CD4-positive, alpha-beta memory T cell (primary cell): ENCODE results near the gene SMR3B. TPM values are rescaled to one million over a fixed set of nuclear protein-coding genes. Genes with fewer than 3 reads are reported as not detected.

ENCODE experiments used
- CTCF ChIA-PET: fragments of 350-600 bp; sonication (Branson Sonifier 250); formaldehyde crosslinking; loops from one replicate; lab custom pipeline; 2021; ENCODE audit warnings: inconsistent platforms; ENCODE audit not compliant: partially characterized antibody; lab: Charles Lee
- POLR2A ChIA-PET: fragments of 350-600 bp; sonication (Branson Sonifier 250); formaldehyde crosslinking; loops from one replicate; lab custom pipeline; 2021; ENCODE audit not compliant: partially characterized antibody; lab: Charles Lee
- DNase-seq, 5 donors: peaks; one replicate each; pipeline versions ENCODE4 v3.0.0 to v3.0.0-alpha.2; 2020 to 2022; ENCODE audit warnings: mixed read lengths in 1 of 5
- H3K27ac ChIP-seq: one replicate; pipeline ENCODE4 v1.7.0; 2013; ENCODE audit warnings: low read depth, low read length
- H3K27me3 ChIP-seq: 2 replicates; pipeline ENCODE4 v1.7.0; 2013; ENCODE audit warnings: mild to moderate bottlenecking, low read length, moderate library complexity; ENCODE audit not compliant: insufficient read depth
- H3K36me3 ChIP-seq: 2 replicates; pipeline ENCODE4 v1.7.0; 2013; ENCODE audit warnings: mild to moderate bottlenecking, low read length, moderate library complexity; ENCODE audit not compliant: insufficient read depth
- H3K4me1 ChIP-seq: 2 replicates; pipeline ENCODE4 v1.7.0; 2013; ENCODE audit warnings: mild to moderate bottlenecking, low read length, moderate library complexity; ENCODE audit not compliant: insufficient read depth
- H3K4me3 ChIP-seq, 2 donors: one replicate each; pipeline ENCODE4 v1.7.0; 2013; ENCODE audit warnings: low read length in 2 of 2, mild to moderate bottlenecking in 1 of 2
- H3K9me3 ChIP-seq, 2 donors: one replicate each; pipeline ENCODE4 v1.7.0; 2013; ENCODE audit warnings: low read length in 2 of 2, control low read depth in 1 of 2; ENCODE audit not compliant: control insufficient read depth in 1 of 2
- H3K27ac Mint-ChIP-seq, 7 donors: one replicate each; pipeline ENCODE4 v1.8.0; 2020 to 2021; ENCODE audit warnings: mixed read lengths in 7 of 7, mild to moderate bottlenecking in 6 of 7, inconsistent platforms in 3 of 7, moderate library complexity in 3 of 7
- H3K27me3 Mint-ChIP-seq, 2 donors: one replicate each; pipeline ENCODE4 v1.8.0; 2020 to 2021; ENCODE audit warnings: mixed read lengths in 2 of 2
- H3K36me3 Mint-ChIP-seq, 2 donors: one replicate each; pipeline ENCODE4 v1.8.0; 2020 to 2021; ENCODE audit warnings: mixed read lengths in 2 of 2, inconsistent platforms in 1 of 2, mild to moderate bottlenecking in 1 of 2
- H3K4me1 Mint-ChIP-seq, 4 donors: one replicate each; pipeline ENCODE4 v1.8.0; 2020 to 2021; ENCODE audit warnings: mixed read lengths in 4 of 4, mild to moderate bottlenecking in 1 of 4
- H3K4me3 Mint-ChIP-seq, 8 donors: one replicate each; pipeline ENCODE4 v1.8.0; 2020 to 2021; ENCODE audit warnings: mixed read lengths in 8 of 8, mild to moderate bottlenecking in 7 of 8, moderate library complexity in 6 of 8, inconsistent platforms in 3 of 8
- H3K9me3 Mint-ChIP-seq, 8 donors: one replicate each; pipeline ENCODE4 v1.8.0; 2020 to 2021; ENCODE audit warnings: mixed read lengths in 8 of 8, mild to moderate bottlenecking in 5 of 8, inconsistent platforms in 3 of 8, moderate library complexity in 1 of 8
- intact Hi-C: fragments of 100-400 bp; cut with micrococcal nuclease; formaldehyde crosslinking; loops from one replicate; pipeline ENCODE4 v1.15.1; 2023
- polyA plus RNA-seq, 2 donors: library from polyadenylated mRNA; unstranded; fragments of 300-500 nt; fragmentation: Illumina TruSeq; gene quantifications; one replicate each; pipeline ENCODE4 v1.2.3, GENCODE V29; 2021
- total RNA-seq, 2 experiments: library from RNA; stranded (reverse); gene quantifications; one replicate each; pipeline ENCODE4 v1.2.3, GENCODE V29; 2021

SMR3B gene
- not detected for total RNA-seq
- polyA plus RNA-seq, result not detected

DNA sequence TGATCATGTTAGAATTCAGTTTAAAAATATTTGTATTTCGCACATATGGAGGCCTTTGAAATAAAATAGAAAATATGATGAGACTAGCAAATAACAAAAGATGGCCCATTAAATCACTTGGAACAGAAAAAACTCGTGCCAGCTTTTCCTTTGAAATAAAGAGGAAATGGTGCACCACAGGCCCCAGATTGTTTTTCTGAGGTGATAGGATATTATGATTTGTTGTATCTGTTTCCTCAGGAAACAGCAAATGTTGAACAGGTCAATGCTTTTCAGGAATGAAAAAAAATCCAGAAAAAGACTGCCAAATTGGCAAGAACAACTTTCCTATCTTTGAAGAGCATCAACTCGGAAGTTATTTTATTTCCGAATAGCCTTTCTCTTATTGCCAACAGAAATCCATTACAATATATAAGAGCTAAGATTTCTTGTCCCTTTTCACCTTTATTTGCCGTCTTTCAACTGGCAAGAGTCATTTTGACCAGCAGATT, at the start of gene SMR3B:
TSS of gene SMR3B (plus strand) at position 441 of the 491 bp plus-strand sequence. CDS start 1,380 bp downstream, outside the sequence.
- POLR2A ChIA-PET, result no interaction called here
- CTCF ChIA-PET, result no interaction called here
- no peak within 1 kb of the TSS for H3K4me3 ChIP-seq
- H3K4me3 Mint-ChIP-seq, result no peak within 1 kb of the TSS
- H3K9me3 Mint-ChIP-seq, result peaks cover 0 to 2% (median 0%) of the 10 kb centered on the region in 8 donors
- H3K27me3 ChIP-seq, result no peaks in the 10 kb centered on the region
- intact Hi-C loops, result no loop called here
- no peak within 1 kb of the TSS for H3K27ac ChIP-seq
- no peak for DNase-seq
- H3K27me3 Mint-ChIP-seq, result no peaks in the 10 kb centered on the region
- no peaks in the 10 kb centered on the region for H3K9me3 ChIP-seq
- H3K36me3 Mint-ChIP-seq, result no peaks in the 10 kb centered on the region
- no peaks in the 10 kb centered on the region for H3K4me1 ChIP-seq
- no peaks in the 10 kb centered on the region for H3K4me1 Mint-ChIP-seq
- H3K27ac Mint-ChIP-seq, result no peak within 1 kb of the TSS
- no peaks in the 10 kb centered on the region for H3K36me3 ChIP-seq

DNA sequence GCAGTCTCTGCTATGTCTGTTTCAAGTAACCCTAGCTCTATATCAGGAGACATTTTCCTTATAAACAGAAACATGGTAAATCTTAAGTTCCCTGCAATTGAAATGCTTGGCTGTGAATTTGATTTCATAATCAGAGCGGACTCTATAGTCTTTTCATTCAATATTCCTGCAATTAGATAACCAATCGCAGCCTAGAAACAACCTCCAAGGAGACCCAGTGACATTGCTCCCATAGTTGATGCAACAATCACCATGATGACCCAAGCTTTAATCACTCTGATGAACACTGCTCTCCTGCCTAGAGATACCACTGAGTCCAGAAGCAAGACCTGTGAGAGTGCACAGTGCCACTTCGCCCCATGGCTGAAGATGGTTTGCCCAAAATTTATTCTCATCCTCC, 48.2 kb upstream of the SMR3B start, which contains the start of gene CABS1:
TSS of gene CABS1 (plus strand) at position 301 of the 400 bp plus-strand sequence. CDS start at position 360, 59 bp downstream.
- ChIA-PET CTCF (no interaction called here), POLR2A (no interaction called here)
- no peak for DNase-seq
- Histone ChIP-seq H3K4me1 (no peaks in the 10 kb centered on the region), H3K27me3 (no peaks in the 10 kb centered on the region), H3K27ac (no peak within 1 kb of the TSS), H3K4me3 (no peak within 1 kb of the TSS), H3K9me3 (no peaks in the 10 kb centered on the region), H3K36me3 (no peaks in the 10 kb centered on the region)
- Mint-ChIP-seq H3K27me3 (no peaks in the 10 kb centered on the region), H3K27ac (no peak within 1 kb of the TSS), H3K4me3 (no peak within 1 kb of the TSS), H3K9me3 (no peaks in the 10 kb centered on the region), H3K4me1 (no peaks in the 10 kb centered on the region), H3K36me3 (no peaks in the 10 kb centered on the region)
- intact Hi-C loops, result no loop called here

DNA sequence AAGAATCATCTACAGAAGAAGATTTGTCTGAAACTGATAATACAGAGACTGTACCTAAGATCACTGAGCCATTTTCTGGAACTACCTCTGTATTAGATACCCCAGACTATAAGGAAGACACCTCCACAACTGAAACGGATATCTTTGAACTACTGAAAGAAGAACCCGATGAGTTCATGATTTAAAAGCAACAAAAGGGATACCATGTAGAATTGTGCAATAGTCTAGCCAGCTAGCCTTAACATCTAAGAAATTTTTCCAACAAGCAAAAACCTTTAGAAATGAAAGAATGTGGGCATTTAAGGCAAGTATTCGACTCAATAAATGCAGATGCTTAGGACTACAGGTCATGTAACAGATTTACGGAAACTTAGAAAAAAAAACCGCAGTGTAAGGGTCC, 46.9 kb upstream of the SMR3B start:
- Mint-ChIP-seq H3K27ac (no peak overlapping the region), H3K27me3 (no peaks in the 10 kb centered on the region), H3K4me3 (no peak overlapping the region), H3K36me3 (no peaks in the 10 kb centered on the region), H3K4me1 (no peaks in the 10 kb centered on the region), H3K9me3 (peaks cover 0 to 2% (median 0%) of the 10 kb centered on the region in 8 donors)
- intact Hi-C loops, result no loop called here
- H3K4me3 ChIP-seq, result no peak overlapping the region
- no peak overlapping the region for H3K27ac ChIP-seq
- ChIA-PET POLR2A (no interaction called here), CTCF (no interaction called here)
- H3K4me1 ChIP-seq, result no peaks in the 10 kb centered on the region
- no peaks in the 10 kb centered on the region for H3K9me3 ChIP-seq
- no peaks in the 10 kb centered on the region for H3K36me3 ChIP-seq
- no peak for DNase-seq
- H3K27me3 ChIP-seq, result no peaks in the 10 kb centered on the region

DNA sequence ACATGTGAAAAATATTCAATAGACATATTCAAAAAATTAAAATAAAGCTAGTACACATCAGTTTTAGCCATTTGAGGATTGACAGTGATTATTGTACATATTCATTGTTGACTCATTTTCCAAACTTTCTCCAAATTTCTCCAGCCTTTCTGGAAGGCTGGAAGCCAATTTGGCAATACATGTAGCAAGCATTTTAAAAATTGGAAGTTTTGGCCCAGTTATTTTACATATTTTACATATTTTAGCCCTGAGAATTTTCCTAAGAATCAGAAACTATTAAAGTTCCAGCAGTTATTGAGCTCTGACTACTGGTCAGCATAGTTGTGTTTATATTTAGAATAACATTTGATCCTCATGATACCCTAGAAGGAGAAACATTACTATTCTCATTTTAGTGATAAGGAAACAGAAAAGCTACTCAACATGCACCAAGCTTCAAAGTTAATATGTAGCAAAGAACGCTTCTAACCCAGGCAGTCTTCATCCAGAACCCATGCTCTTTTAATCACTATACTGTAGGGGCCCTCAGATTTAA, 45.0 kb upstream of the SMR3B start:
- no peak overlapping the region for H3K27ac ChIP-seq
- intact Hi-C loops, result no loop called here
- ChIA-PET POLR2A (no interaction called here), CTCF (no interaction called here)
- no peaks in the 10 kb centered on the region for H3K4me1 ChIP-seq
- no peaks in the 10 kb centered on the region for H3K36me3 ChIP-seq
- H3K36me3 Mint-ChIP-seq, result no peaks in the 10 kb centered on the region
- DNase-seq, result no peak
- H3K4me3 ChIP-seq, result no peak overlapping the region
- no peaks in the 10 kb centered on the region for H3K4me1 Mint-ChIP-seq
- H3K27ac Mint-ChIP-seq, result no peak overlapping the region
- no peaks in the 10 kb centered on the region for H3K27me3 Mint-ChIP-seq
- peaks cover 0 to 5% (median 0%) of the 10 kb centered on the region in 8 donors for H3K9me3 Mint-ChIP-seq
- H3K9me3 ChIP-seq, result no peaks in the 10 kb centered on the region
- no peaks in the 10 kb centered on the region for H3K27me3 ChIP-seq
- no peak overlapping the region for H3K4me3 Mint-ChIP-seq

DNA sequence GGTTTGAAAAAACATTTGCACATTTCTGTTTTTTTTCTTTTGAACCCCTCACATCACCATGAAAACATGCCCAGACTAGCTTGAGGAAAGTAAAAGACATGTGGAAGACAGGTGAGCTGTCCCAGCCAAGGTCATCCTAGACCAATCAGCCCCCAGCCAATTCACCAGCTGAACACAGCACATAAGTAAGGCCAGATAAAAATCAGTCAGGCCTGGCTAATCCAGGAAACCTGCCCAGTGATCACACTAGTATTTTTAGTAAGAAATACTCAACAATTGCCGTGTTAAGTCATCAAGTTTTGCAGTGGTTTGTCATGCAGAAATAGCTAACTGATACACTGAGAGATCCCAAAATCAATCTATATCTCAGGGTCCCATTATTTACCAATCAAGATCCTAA, 26.7 kb upstream of the SMR3B start:
- H3K4me1 ChIP-seq, result no peaks in the 10 kb centered on the region
- no peaks in the 10 kb centered on the region for H3K9me3 ChIP-seq
- Mint-ChIP-seq H3K27me3 (no peaks in the 10 kb centered on the region), H3K4me3 (no peak overlapping the region), H3K4me1 (no peaks in the 10 kb centered on the region), H3K9me3 (peaks cover 0 to 2% (median 0%) of the 10 kb centered on the region in 8 donors), H3K36me3 (no peaks in the 10 kb centered on the region), H3K27ac (no peak overlapping the region)
- intact Hi-C loops, result no loop called here
- H3K4me3 ChIP-seq, result no peak overlapping the region
- H3K27ac ChIP-seq, result no peak overlapping the region
- H3K27me3 ChIP-seq, result no peaks in the 10 kb centered on the region
- POLR2A ChIA-PET, result no interaction called here
- DNase-seq, result no peak
- H3K36me3 ChIP-seq, result no peaks in the 10 kb centered on the region
- CTCF ChIA-PET, result no interaction called here

DNA sequence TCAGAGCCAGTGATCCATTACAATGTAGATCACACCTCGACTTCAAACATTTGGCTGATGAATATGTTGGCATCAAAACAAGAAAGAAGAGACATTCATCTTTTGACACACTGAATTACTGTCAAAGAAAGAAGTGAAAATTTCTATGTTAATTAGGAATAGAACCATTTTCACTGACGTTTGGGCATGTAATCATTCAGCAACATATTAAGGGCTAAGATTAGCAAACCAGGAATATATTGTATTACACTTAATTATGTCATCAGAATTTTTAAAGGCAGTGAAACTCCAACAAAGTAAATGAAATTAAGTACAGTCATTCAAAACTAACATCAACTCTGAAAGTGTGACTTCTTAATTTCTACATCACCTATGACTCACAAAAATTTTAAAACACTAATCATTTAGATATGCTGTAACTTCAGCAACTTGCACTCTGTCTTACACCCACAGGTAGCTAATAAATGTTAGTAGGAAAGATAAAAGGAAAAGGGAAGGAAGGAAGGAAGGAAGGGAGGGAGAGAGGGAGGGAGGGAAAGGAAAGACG, 23.7 kb upstream of the SMR3B start:
- Histone ChIP-seq H3K9me3 (no peaks in the 10 kb centered on the region), H3K4me3 (no peak overlapping the region), H3K4me1 (no peaks in the 10 kb centered on the region), H3K27me3 (no peaks in the 10 kb centered on the region), H3K36me3 (no peaks in the 10 kb centered on the region), H3K27ac (no peak overlapping the region)
- Mint-ChIP-seq H3K27me3 (no peaks in the 10 kb centered on the region), H3K9me3 (no peaks in the 10 kb centered on the region), H3K4me1 (no peaks in the 10 kb centered on the region), H3K4me3 (no peak overlapping the region), H3K36me3 (no peaks in the 10 kb centered on the region), H3K27ac (no peak overlapping the region)
- intact Hi-C loops, result no loop called here
- ChIA-PET POLR2A (no interaction called here), CTCF (no interaction called here)
- DNase-seq, result no peak

DNA sequence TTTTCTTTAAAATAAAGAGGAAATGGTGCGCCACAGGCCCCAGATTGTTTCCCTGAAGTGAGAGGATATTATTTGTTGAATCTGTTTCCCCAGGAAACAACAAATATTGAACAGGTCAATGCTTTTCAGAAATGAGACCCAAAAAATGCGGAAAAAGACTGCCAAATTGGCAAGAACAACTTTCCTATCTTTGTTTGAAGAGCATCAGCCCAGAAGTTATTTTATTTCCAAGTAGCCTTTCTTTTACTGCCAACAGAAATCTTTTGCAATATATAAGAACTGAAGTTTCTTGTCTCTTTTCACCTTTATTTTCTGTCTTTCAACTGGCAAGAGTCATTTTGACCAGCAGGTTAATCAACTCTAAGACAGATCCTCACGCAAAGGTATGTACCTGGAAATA, 22.5 kb upstream of the SMR3B start, which contains the start of gene SMR3A:
TSS of gene SMR3A (plus strand) at position 301 of the 400 bp plus-strand sequence. CDS start 1,356 bp downstream, outside the sequence.
- Mint-ChIP-seq H3K36me3 (no peaks in the 10 kb centered on the region), H3K4me1 (no peaks in the 10 kb centered on the region), H3K27me3 (no peaks in the 10 kb centered on the region), H3K9me3 (peaks cover 0 to 2% (median 0%) of the 10 kb centered on the region in 8 donors), H3K27ac (no peak within 1 kb of the TSS), H3K4me3 (no peak within 1 kb of the TSS)
- Histone ChIP-seq H3K27ac (no peak within 1 kb of the TSS), H3K4me1 (no peaks in the 10 kb centered on the region), H3K4me3 (no peak within 1 kb of the TSS), H3K27me3 (no peaks in the 10 kb centered on the region), H3K36me3 (no peaks in the 10 kb centered on the region), H3K9me3 (no peaks in the 10 kb centered on the region)
- DNase-seq, result no peak
- ChIA-PET POLR2A (no interaction called here), CTCF (no interaction called here)
- intact Hi-C loops, result no loop called here
